Stomach (tissue), 9 donors: ENCODE data around the gene BTBD9. TPM values are rescaled to one million over a fixed set of nuclear protein-coding genes. Genes with fewer than 3 reads are reported as not detected.

Experiments used
- DNase-seq, 2 donors: peaks; one replicate each; pipeline versions ENCODE4 v3.0.0 to v3.0.0-alpha.2; 2013 to 2019
- H3K27ac ChIP-seq, 5 donors: fragments of 200-600 bp in 4 of 5; sonication (generic) in 4 of 5; one replicate each; pipeline ENCODE4 v1.5.1; 2013 to 2019; ENCODE audit warnings: mild to moderate bottlenecking in 1 of 5, moderate library complexity in 1 of 5
- H3K27me3 ChIP-seq, 3 donors: fragments of 200-600 bp; sonication (generic); one replicate each; pipeline ENCODE4 v1.5.1; 2017 to 2019; ENCODE audit warnings: mixed run types in 1 of 3
- H3K36me3 ChIP-seq, 4 donors: fragments of 200-600 bp; sonication (generic); 1 replicate in 3 of 4; 2 replicates in 1 of 4; pipeline ENCODE4 v1.5.1; 2016 to 2019
- H3K4me1 ChIP-seq, 4 donors: fragments of 200-600 bp; sonication (generic); one replicate each; pipeline ENCODE4 v1.5.1; 2016 to 2019
- H3K4me3 ChIP-seq, 4 donors: fragments of 200-600 bp; sonication (generic) in 3 of 4; one replicate each; pipeline ENCODE4 v1.5.1; 2016 to 2019; ENCODE audit warnings: mild to moderate bottlenecking in 1 of 4
- H3K9me3 ChIP-seq, 4 donors: fragments of 200-600 bp; sonication (generic); one replicate each; pipeline ENCODE4 v1.5.1; 2016 to 2019
- CTCF ChIP-seq, 7 experiments: fragments of 450-650 bp in 4 of 7; fragments of 200-600 bp in 3 of 7; sonication (generic) in 3 of 7; IDR thresholded peaks; one replicate each; pipeline ENCODE4 v1.5.1; 2016 to 2019; ENCODE audit warnings: antibody characterized with exemption in 7 of 7, control low read depth in 2 of 7, mild to moderate bottlenecking in 1 of 7
- EP300 ChIP-seq: sonication (generic); formaldehyde crosslinking; IDR thresholded peaks from one replicate; pipeline ENCODE4 v1.6.1; 2017; ENCODE audit warnings: antibody characterized with exemption
- POLR2A ChIP-seq, 4 donors: fragments of 450-650 bp; IDR thresholded peaks; one replicate each; pipeline ENCODE4 v1.6.1; 2016; ENCODE audit warnings: antibody characterized with exemption in 4 of 4, control low read depth in 2 of 4, mild to moderate bottlenecking in 1 of 4, moderate library complexity in 1 of 4
- POLR2AphosphoS5 ChIP-seq, 3 donors: sonication (generic); formaldehyde crosslinking; IDR thresholded peaks; one replicate each; pipeline ENCODE4 v1.6.1; 2016; ENCODE audit warnings: antibody characterized with exemption in 3 of 3
- WGBS, 5 donors: extraction: QIAGEN DNeasy Blood & Tissue Kit in 3 of 5; methylation state at CpG; one replicate each; pipeline versions ENCODE4 v1.1.5 to v1.1.7; 2013 to 2018; 5-methylcytosine and 5-hydroxymethylcytosine counted together
- intact Hi-C: fragments of 100-400 bp; cut with DNase I; formaldehyde crosslinking; loops from one replicate; pipeline ENCODE4 v1.15.1; 2023; ENCODE audit warnings: low total_unique reads
- polyA plus RNA-seq, 3 donors: library from polyadenylated mRNA; stranded (reverse); fragments of 200-250 nt; gene quantifications; one replicate each; pipeline ENCODE4 v1.2.3, GENCODE V29; 2013
- total RNA-seq, 5 donors: library from RNA; depleted of rRNA; stranded (reverse); fragments of >200 nt; gene quantifications; one replicate each; pipeline versions ENCODE4 v1.1.0 to v1.2.3, GENCODE V29; 2014 to 2016
- donor health status: healthy with polysubstance abuse.
- donor health status: Bipolar disorder and iron deficiency.
- donor health status: healthy.

BTBD9 gene
- total and polyA plus RNA-seq, 8 donors = 1.4 to 90.2 (median 6.8) TPM

GRCh38 chr6:38168699-38169098 lies 471.0 kb downstream of the BTBD9 start:
- TF ChIP-seq EP300 (no peak), CTCF (IDR thresholded peaks at IDR 0.05) (no peak), POLR2AphosphoS5 (IDR thresholded peaks at IDR 0.05) (no peak), POLR2A (IDR thresholded peaks at IDR 0.05) (no peak)
- peaks cover 0 to 7% (median 5%) of the 10 kb centered on the region in 4 donors for H3K36me3 ChIP-seq
- no peak overlapping the region for H3K27ac ChIP-seq
- no peak for DNase-seq
- peaks cover 0 to 20% (median 3%) of the 10 kb centered on the region in 4 donors for H3K4me1 ChIP-seq
- H3K27me3 ChIP-seq = no peaks in the 10 kb centered on the region
- no peak overlapping the region for H3K4me3 ChIP-seq
- WGBS, 5 donors = 70 to 90% (median 89%) methylated on average over 2 to 8 of the region's 8 CpGs
- intact Hi-C loops = no loop called here
- H3K9me3 ChIP-seq = no peaks in the 10 kb centered on the region

- H3K4me1 ChIP-seq = peaks cover 0 to 20% (median 3%) of the 10 kb centered on the region in 4 donors
- H3K9me3 ChIP-seq = no peaks in the 10 kb centered on the region
- H3K27ac ChIP-seq = no peak overlapping the region
- H3K36me3 ChIP-seq = peaks cover 0 to 2% (median 0%) of the 10 kb centered on the region in 4 donors
- H3K4me3 ChIP-seq = no peak overlapping the region
- intact Hi-C loops = no loop called here
- no peak for TF ChIP-seq POLR2A (IDR thresholded peaks at IDR 0.05)
- no peak for TF ChIP-seq POLR2AphosphoS5 (IDR thresholded peaks at IDR 0.05)
- TF ChIP-seq CTCF (IDR thresholded peaks at IDR 0.05) = no peak
- TF ChIP-seq EP300 = no peak
- 88 to 97% (median 92%) methylated on average over 12 to 13 of the region's 13 CpGs for WGBS, 5 donors
- no peak for DNase-seq
- no peaks in the 10 kb centered on the region for H3K27me3 ChIP-seq
Observed at GRCh38 chr6:38168126-38168525, 471.6 kb downstream of the BTBD9 start.

- TF ChIP-seq POLR2A (IDR thresholded peaks at IDR 0.05) = no peak
- TF ChIP-seq EP300 = no peak
- no peak for TF ChIP-seq CTCF (IDR thresholded peaks at IDR 0.05)
- no peak for TF ChIP-seq POLR2AphosphoS5 (IDR thresholded peaks at IDR 0.05)
- 88 to 91% (median 90%) methylated on average over 7 to 11 of the region's 11 CpGs for WGBS, 5 donors
- Histone ChIP-seq H3K36me3 (no peaks in the 10 kb centered on the region), H3K27ac (no peak overlapping the region), H3K27me3 (no peaks in the 10 kb centered on the region), H3K4me3 (no peak overlapping the region), H3K4me1 (peaks cover 0 to 20% (median 3%) of the 10 kb centered on the region in 4 donors), H3K9me3 (no peaks in the 10 kb centered on the region)
- no peak for DNase-seq
- intact Hi-C loops = no loop called here
Observed at GRCh38 chr6:38167598-38167997, 472.1 kb downstream of the BTBD9 start.

- H3K27me3 ChIP-seq = no peaks in the 10 kb centered on the region
- TF ChIP-seq CTCF (IDR thresholded peaks at IDR 0.05) (no peak), POLR2AphosphoS5 (IDR thresholded peaks at IDR 0.05) (no peak), EP300 (no peak), POLR2A (IDR thresholded peaks at IDR 0.05) (no peak)
Observed at GRCh38 chr6:38166411-38167240, 473.1 kb downstream of the BTBD9 start.

More at GRCh38 chr6:38166411-38167240, 473.1 kb downstream of the BTBD9 start:
- no peak for DNase-seq
- intact Hi-C loops = no loop called here
- Histone ChIP-seq H3K9me3 (no peaks in the 10 kb centered on the region), H3K4me3 (no peak overlapping the region), H3K4me1 (peaks cover 0 to 20% (median 3%) of the 10 kb centered on the region in 4 donors), H3K36me3 (no peaks in the 10 kb centered on the region), H3K27ac (no peak overlapping the region)
- 73 to 83% (median 77%) methylated on average over 25 to 32 of the region's 32 CpGs for WGBS, 5 donors
